B cell (primary cell): Measurements from ENCODE around the gene LCMT2.

Experiments used
- EZH2 ChIP-seq: IDR thresholded peaks from 2 replicates; pipeline ENCODE4 v1.6.1; 2012; ENCODE audit warnings: borderline replicate concordance, low read depth, mild to moderate bottlenecking, moderate library complexity, low read length; ENCODE audit not compliant: insufficient read depth, poor library complexity, severe bottlenecking
- TF ChIP-seq, protein P1 (sequence below): fragments of 200-600 bp; IDR thresholded peaks from one replicate; pipeline ENCODE4 v1.8.0; 2022; ENCODE audit warnings: antibody characterized with exemption, mild to moderate bottlenecking

DNA sequence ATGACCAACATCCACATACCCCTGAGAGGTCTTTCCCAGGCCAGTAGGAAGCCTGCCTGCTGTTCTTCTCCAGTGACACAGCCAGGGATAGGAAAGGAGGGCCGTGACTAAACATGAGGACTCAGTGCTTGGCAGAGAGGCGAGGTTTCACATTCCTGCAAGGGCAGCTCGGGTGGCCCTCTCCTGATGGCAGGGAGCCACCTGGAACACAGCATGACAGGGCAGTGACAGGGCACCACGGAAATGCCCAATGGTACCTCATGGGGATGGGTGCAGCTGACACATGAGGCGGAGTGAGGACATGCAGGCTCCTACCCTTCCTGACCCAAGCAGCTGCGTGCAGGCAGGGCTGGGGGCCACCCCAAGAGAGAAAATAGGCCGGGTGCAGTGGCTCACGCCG, 56.2 kb downstream of the LCMT2 start:
- TF ChIP-seq, protein P1, sequence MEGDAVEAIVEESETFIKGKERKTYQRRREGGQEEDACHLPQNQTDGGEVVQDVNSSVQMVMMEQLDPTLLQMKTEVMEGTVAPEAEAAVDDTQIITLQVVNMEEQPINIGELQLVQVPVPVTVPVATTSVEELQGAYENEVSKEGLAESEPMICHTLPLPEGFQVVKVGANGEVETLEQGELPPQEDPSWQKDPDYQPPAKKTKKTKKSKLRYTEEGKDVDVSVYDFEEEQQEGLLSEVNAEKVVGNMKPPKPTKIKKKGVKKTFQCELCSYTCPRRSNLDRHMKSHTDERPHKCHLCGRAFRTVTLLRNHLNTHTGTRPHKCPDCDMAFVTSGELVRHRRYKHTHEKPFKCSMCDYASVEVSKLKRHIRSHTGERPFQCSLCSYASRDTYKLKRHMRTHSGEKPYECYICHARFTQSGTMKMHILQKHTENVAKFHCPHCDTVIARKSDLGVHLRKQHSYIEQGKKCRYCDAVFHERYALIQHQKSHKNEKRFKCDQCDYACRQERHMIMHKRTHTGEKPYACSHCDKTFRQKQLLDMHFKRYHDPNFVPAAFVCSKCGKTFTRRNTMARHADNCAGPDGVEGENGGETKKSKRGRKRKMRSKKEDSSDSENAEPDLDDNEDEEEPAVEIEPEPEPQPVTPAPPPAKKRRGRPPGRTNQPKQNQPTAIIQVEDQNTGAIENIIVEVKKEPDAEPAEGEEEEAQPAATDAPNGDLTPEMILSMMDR: no peak
- TF ChIP-seq EZH2: no peak
